HL-60 (cell line): ENCODE measurements around the gene ISLR2.

ENCODE experiments used
- CTCF ChIP-seq: IDR thresholded peaks from one replicate; pipeline ENCODE4 v1.5.1; 2011; ENCODE audit warnings: low read length, control low read depth, inconsistent platforms; ENCODE audit not compliant: insufficient read depth
- GABPA ChIP-seq: IDR thresholded peaks from 2 replicates; pipeline ENCODE4 v1.6.1; 2012; ENCODE audit warnings: low read depth
- POLR2AphosphoS5 ChIP-seq: IDR thresholded peaks from 2 replicates; pipeline ENCODE4 v1.6.1; 2012; ENCODE audit warnings: low read depth
- REST ChIP-seq: IDR thresholded peaks from 2 replicates; pipeline ENCODE4 v1.6.1; 2012; ENCODE audit warnings: low read depth; ENCODE audit not compliant: insufficient replicate concordance
- SPI1 ChIP-seq: IDR thresholded peaks from 2 replicates; pipeline ENCODE4 v1.6.1; 2012; ENCODE audit warnings: low read depth, mild to moderate bottlenecking, borderline replicate concordance

- TF ChIP-seq CTCF (no peak), SPI1 (no peak), POLR2AphosphoS5 (no peak), GABPA (no peak), REST (no peak)
These were observed 28.7 kb downstream of the ISLR2 start for GRCh38 chr15:74158855-74159650.
